ENCODE data around the gene ACSS2. TPM values are rescaled to one million over a fixed set of nuclear protein-coding genes. Genes with fewer than 3 reads are reported as not detected.

ACSS2 gene
- total RNA-seq, 1 donor from 2014 or later, result 29.7 TPM

- Histone ChIP-seq H3K36me3 (ENCODE audit: control insufficient read depth, insufficient read depth, low read length) (no peaks in the 10 kb centered on the region), H3K4me3 (ENCODE audit: low read depth, low read length) (no peak overlapping the region), H3K27me3 (ENCODE audit: control insufficient read depth, insufficient read depth, low read length) (no peaks in the 10 kb centered on the region)
- DNase-seq (ENCODE audit: low read depth) (no peak), FAIRE-seq (no peak)
- TF ChIP-seq CTCF (IDR thresholded peaks at IDR 0.05; ENCODE audit: insufficient read depth, low read length, severe bottlenecking), result no peak
These were observed 88.6 kb downstream of the ACSS2 start for GRCh38 chr20:34965051-34965450.

- FAIRE-seq (no peak), DNase-seq (ENCODE audit: low read depth) (no peak)
- no peak for TF ChIP-seq CTCF (IDR thresholded peaks at IDR 0.05; ENCODE audit: insufficient read depth, low read length, severe bottlenecking)
- Histone ChIP-seq H3K4me3 (ENCODE audit: low read depth, low read length) (no peak overlapping the region), H3K36me3 (ENCODE audit: control insufficient read depth, insufficient read depth, low read length) (no peaks in the 10 kb centered on the region), H3K27me3 (ENCODE audit: control insufficient read depth, insufficient read depth, low read length) (no peaks in the 10 kb centered on the region)
These were observed 91.0 kb downstream of the ACSS2 start for GRCh38 chr20:34967421-34967820.

- H3K4me3 ChIP-seq (ENCODE audit: low read depth, low read length), result no peak overlapping the region
- FAIRE-seq (no peak), DNase-seq (ENCODE audit: low read depth) (peak; percentile 41)
- no peaks in the 10 kb centered on the region for H3K36me3 ChIP-seq (ENCODE audit: control insufficient read depth, insufficient read depth, low read length)
- no peak for TF ChIP-seq CTCF (IDR thresholded peaks at IDR 0.05; ENCODE audit: insufficient read depth, low read length, severe bottlenecking)
- no peaks in the 10 kb centered on the region for H3K27me3 ChIP-seq (ENCODE audit: control insufficient read depth, insufficient read depth, low read length)
These were observed 91.8 kb downstream of the ACSS2 start for GRCh38 chr20:34968042-34968775.

- FAIRE-seq (no peak), DNase-seq (ENCODE audit: low read depth) (no peak)
- no peak for TF ChIP-seq CTCF (IDR thresholded peaks at IDR 0.05; ENCODE audit: insufficient read depth, low read length, severe bottlenecking)
- no peaks in the 10 kb centered on the region for H3K27me3 ChIP-seq (ENCODE audit: control insufficient read depth, insufficient read depth, low read length)
- no peaks in the 10 kb centered on the region for H3K36me3 ChIP-seq (ENCODE audit: control insufficient read depth, insufficient read depth, low read length)
- H3K4me3 ChIP-seq (ENCODE audit: low read depth, low read length), result no peak overlapping the region
These were observed 93.9 kb downstream of the ACSS2 start for GRCh38 chr20:34970193-34970840.

GRCh38 chr20:34970846-34971560 lies 94.6 kb downstream of the ACSS2 start:
- no peak overlapping the region for H3K4me3 ChIP-seq (ENCODE audit: low read depth, low read length)
- DNase-seq (ENCODE audit: low read depth) (no peak), FAIRE-seq (no peak)
- H3K36me3 ChIP-seq (ENCODE audit: control insufficient read depth, insufficient read depth, low read length), result no peaks in the 10 kb centered on the region
- TF ChIP-seq CTCF (IDR thresholded peaks at IDR 0.05; ENCODE audit: insufficient read depth, low read length, severe bottlenecking), result no peak
- no peaks in the 10 kb centered on the region for H3K27me3 ChIP-seq (ENCODE audit: control insufficient read depth, insufficient read depth, low read length)

All from bronchial epithelial cell (primary cell).